Right cardiac atrium (tissue), 5 donors: Measurements from ENCODE around the gene PRDX2. TPM values are rescaled to one million over a fixed set of nuclear protein-coding genes. Genes with fewer than 3 reads are reported as not detected.

Source experiments
- ATAC-seq, 2 donors: fragments of 200-7000 bp; cut with Tn5 transposase; one replicate each; pipeline versions ENCODE4 v1.8.0 to v1.9.1; 2020; ENCODE audit warnings: moderate library complexity in 2 of 2, mild to moderate bottlenecking in 1 of 2
- DNase-seq, 3 donors: peaks; one replicate each; pipeline ENCODE4 v3.0.0-alpha.2; 2020
- H3K27ac ChIP-seq: one replicate; pipeline ENCODE4 v1.5.1; 2013; ENCODE audit warnings: mild to moderate bottlenecking, low read length, control low read depth, moderate library complexity
- H3K27me3 ChIP-seq: one replicate; pipeline ENCODE4 v1.6.1; 2013; ENCODE audit not compliant: control insufficient read depth, insufficient read depth
- H3K4me1 ChIP-seq: one replicate; pipeline ENCODE4 v1.6.1; 2013; ENCODE audit warnings: low read length; ENCODE audit not compliant: control insufficient read depth, insufficient read depth
- H3K4me3 ChIP-seq: one replicate; pipeline ENCODE4 v1.5.1; 2013; ENCODE audit warnings: low read length, control low read depth
- H3K9me3 ChIP-seq: one replicate; pipeline ENCODE4 v1.6.1; 2013; ENCODE audit warnings: low read length; ENCODE audit not compliant: control insufficient read depth
- WGBS: extraction: QIAGEN DNeasy Blood & Tissue Kit; methylation state at CpG from one replicate; pipeline ENCODE4 v1.1.7; 2013; 5-methylcytosine and 5-hydroxymethylcytosine counted together
- intact Hi-C, 4 donors: fragments of 100-400 bp; cut with DNase I; formaldehyde crosslinking; loops; one replicate each; pipeline versions ENCODE4 v1.11.0 to v1.14.0; 2022 to 2023
- polyA plus RNA-seq: library from polyadenylated mRNA; stranded (reverse); fragments of 200-250 nt; gene quantifications from one replicate; pipeline ENCODE4 v1.2.3, GENCODE V29; 2013
- total RNA-seq, 4 donors: library from RNA; stranded (reverse); fragmentation: NEBNext Ultra II Directional; extraction: Animal tissue kit (Norgen Biotek cat#: 25700); gene quantifications; one replicate each; pipeline ENCODE4 v1.2.1, GENCODE V29; 2021
- donor health status: healthy with polysubstance abuse.
- donor health status: DM: no; HTN: yes; CAD: no.
- donor health status: DM: no; HTN: no; CAD: no.
- donor health status: DM: no; HTN: yes; CAD: no; lungs with severe emphysema.
- donor health status: DM: yes; HTN: yes; CAD: no.

PRDX2 gene
- total and polyA plus RNA-seq, 5 donors = 595 to 834 (median 683) TPM

GRCh38 chr19:12785431-12786031 is 16.1 kb downstream of the PRDX2 start:
- peaks cover 5% of the 10 kb centered on the region for H3K4me1 ChIP-seq
- DNase-seq (peak in 1 of 3 donors; percentile 61), ATAC-seq (no peak)
- no peaks in the 10 kb centered on the region for H3K27me3 ChIP-seq
- intact Hi-C loops = no loop called here
- no peaks in the 10 kb centered on the region for H3K9me3 ChIP-seq
- 71% methylated on average over 4 of the region's 4 CpGs for WGBS
- peak overlapping the region; percentile 77 for H3K27ac ChIP-seq
- no peak overlapping the region for H3K4me3 ChIP-seq

GRCh38 chr19:12784871-12785430 is 16.6 kb downstream of the PRDX2 start:
- H3K4me3 ChIP-seq = no peak overlapping the region
- no peaks in the 10 kb centered on the region for H3K9me3 ChIP-seq
- no peak for ATAC-seq
- intact Hi-C loops = no loop called here
- 53% methylated on average over 5 of the region's 5 CpGs for WGBS
- H3K4me1 ChIP-seq = peaks cover 5% of the 10 kb centered on the region
- H3K27ac ChIP-seq = peak overlapping the region; percentile 77
- DNase-seq = peak in 1 of 3 donors; percentile 29
- no peaks in the 10 kb centered on the region for H3K27me3 ChIP-seq

GRCh38 chr19:12784394-12784870 is 17.2 kb downstream of the PRDX2 start:
- intact Hi-C loops = no loop called here
- 41% methylated on average over 10 of the region's 10 CpGs for WGBS

GRCh38 chr19:12783849-12784393 is 17.7 kb downstream of the PRDX2 start:
- intact Hi-C loops = no loop called here
- peak; percentile 10 to 38 for ATAC-seq

More at GRCh38 chr19:12784394-12784870, 17.2 kb downstream of the PRDX2 start:
- Histone ChIP-seq H3K4me3 (no peak overlapping the region), H3K4me1 (peaks cover 5% of the 10 kb centered on the region), H3K27ac (peak overlapping the region; percentile 77), H3K9me3 (no peaks in the 10 kb centered on the region), H3K27me3 (no peaks in the 10 kb centered on the region)
- ATAC-seq (no peak), DNase-seq (peak in 1 of 3 donors; percentile 12)

GRCh38 chr19:12783291-12783848 is 18.2 kb downstream of the PRDX2 start:
- peaks cover 3% of the 10 kb centered on the region for H3K4me1 ChIP-seq
- DNase-seq (no peak), ATAC-seq (no peak)
- peak overlapping the region; percentile 38 for H3K4me3 ChIP-seq
- no peaks in the 10 kb centered on the region for H3K9me3 ChIP-seq
- WGBS = 11% methylated on average over 16 of the region's 16 CpGs
- H3K27me3 ChIP-seq = no peaks in the 10 kb centered on the region
- intact Hi-C loops = no loop called here
- H3K27ac ChIP-seq = peak overlapping the region; percentile 95

More at GRCh38 chr19:12783849-12784393, 17.7 kb downstream of the PRDX2 start:
- H3K9me3 ChIP-seq = no peaks in the 10 kb centered on the region
- H3K27ac ChIP-seq = peak overlapping the region; percentile 95
- no peaks in the 10 kb centered on the region for H3K27me3 ChIP-seq
- DNase-seq = peak; percentile 76 to 88 (median 87)
- peaks cover 5% of the 10 kb centered on the region for H3K4me1 ChIP-seq
- WGBS = 16% methylated on average over 19 of the region's 19 CpGs
- no peak overlapping the region for H3K4me3 ChIP-seq

GRCh38 chr19:12782424-12783290 is 18.9 kb downstream of the PRDX2 start:
- DNase-seq (peak; percentile 95 to 98 (median 97)), ATAC-seq (peak; percentile 73 to 75)
- Histone ChIP-seq H3K9me3 (no peaks in the 10 kb centered on the region), H3K27ac (peak overlapping the region; percentile 95), H3K4me1 (peaks cover 2% of the 10 kb centered on the region), H3K27me3 (no peaks in the 10 kb centered on the region), H3K4me3 (peak overlapping the region; percentile 38)
- intact Hi-C loops = no loop called here
- 1% methylated on average over 88 of the region's 88 CpGs for WGBS

GRCh38 chr19:12782174-12782423 is 19.5 kb downstream of the PRDX2 start:
- intact Hi-C loops = no loop called here

GRCh38 chr19:12779162-12779993 is 22.2 kb downstream of the PRDX2 start:
- ATAC-seq (peak; percentile 31 to 41), DNase-seq (peak; percentile 89 to 90 (median 89))
- 44% methylated on average over 15 of the region's 15 CpGs for WGBS
- no peaks in the 10 kb centered on the region for H3K27me3 ChIP-seq
- peaks cover 8% of the 10 kb centered on the region for H3K4me1 ChIP-seq
- no peak overlapping the region for H3K4me3 ChIP-seq
- H3K9me3 ChIP-seq = no peaks in the 10 kb centered on the region
- intact Hi-C loops = loop anchor here in 1 of 4 donors (2.0 kb wide), 1 partner anchor 15 kb away; no protein-coding TSS in a partner anchor
- H3K27ac ChIP-seq = peak overlapping the region; percentile 65

More at GRCh38 chr19:12782174-12782423, 19.5 kb downstream of the PRDX2 start:
- peaks cover 4% of the 10 kb centered on the region for H3K4me1 ChIP-seq
- H3K4me3 ChIP-seq = peak overlapping the region; percentile 38
- no peaks in the 10 kb centered on the region for H3K9me3 ChIP-seq
- H3K27ac ChIP-seq = peak overlapping the region; percentile 95
- DNase-seq (no peak), ATAC-seq (no peak)
- H3K27me3 ChIP-seq = no peaks in the 10 kb centered on the region
- WGBS = 1% methylated on average over 12 of the region's 12 CpGs

GRCh38 chr19:12778905-12779161 is 22.8 kb downstream of the PRDX2 start:
- no peak for ATAC-seq
- peaks cover 6% of the 10 kb centered on the region for H3K4me1 ChIP-seq
- WGBS = 33% methylated on average over 6 of the region's 6 CpGs

More at GRCh38 chr19:12778905-12779161, 22.8 kb downstream of the PRDX2 start:
- H3K27ac ChIP-seq = peak overlapping the region; percentile 65
- intact Hi-C loops = loop anchor here in 1 of 4 donors (2.0 kb wide), 1 partner anchor 16 kb away; no protein-coding TSS in a partner anchor
- peak overlapping the region; percentile 59 for H3K4me3 ChIP-seq
- no peaks in the 10 kb centered on the region for H3K9me3 ChIP-seq
- no peak for DNase-seq
- H3K27me3 ChIP-seq = no peaks in the 10 kb centered on the region
